ENCODE results near the gene C1orf159.
"Not testable (repeated sequence)": the region's sequence is repeated elsewhere in the genome, so short reads cannot be mapped to it uniquely, and the experiment has no call there.

C1orf159 gene

GRCh38 chr1:1063945-1064831, 51.7 kb downstream of the C1orf159 start:
- peak; percentile 81 for DNase-seq

- no peak for DNase-seq
Measured at GRCh38 chr1:1063261-1063944, 52.5 kb downstream of the C1orf159 start.

- DNase-seq, result no peak
Measured at GRCh38 chr1:1062348-1063163, 53.3 kb downstream of the C1orf159 start.

GRCh38 chr1:1061682-1062345, 54.1 kb downstream of the C1orf159 start:
- no peak for DNase-seq

- DNase-seq, result no peak
Measured at GRCh38 chr1:1060281-1061000, 55.4 kb downstream of the C1orf159 start.

GRCh38 chr1:1059494-1060280, 56.2 kb downstream of the C1orf159 start:
- DNase-seq, result peak; percentile 92

GRCh38 chr1:1058921-1059493, 56.9 kb downstream of the C1orf159 start:
- peak; percentile 29 for DNase-seq

GRCh38 chr1:1058088-1058905, 57.6 kb downstream of the C1orf159 start:
- DNase-seq, result no peak

- not testable (repeated sequence) for DNase-seq
Measured at GRCh38 chr1:1057769-1058087, 58.2 kb downstream of the C1orf159 start.

- DNase-seq, result no peak
Measured at GRCh38 chr1:1055841-1056736, 59.8 kb downstream of the C1orf159 start.

- DNase-seq, result no peak
Measured at GRCh38 chr1:1054971-1055370, 60.9 kb downstream of the C1orf159 start.

GRCh38 chr1:1054099-1054700, 61.7 kb downstream of the C1orf159 start:
- no peak for DNase-seq

- no peak for DNase-seq
Measured at GRCh38 chr1:1053682-1054081, 62.2 kb downstream of the C1orf159 start.

- DNase-seq, result no peak
Measured at GRCh38 chr1:1053022-1053421, 62.9 kb downstream of the C1orf159 start.

GRCh38 chr1:1052003-1052840, 63.7 kb downstream of the C1orf159 start:
- no peak for DNase-seq

- no peak for DNase-seq
Measured at GRCh38 chr1:1051127-1051810, 64.6 kb downstream of the C1orf159 start.

- DNase-seq, result no peak
Measured at GRCh38 chr1:1050577-1051052, 65.3 kb downstream of the C1orf159 start.
